Measurements from ENCODE around the gene IL25. TPM values are rescaled to one million over a fixed set of nuclear protein-coding genes. Genes with fewer than 3 reads are reported as not detected.

Gene IL25
- total and polyA plus RNA-seq, 2 experiments from 2014 or later = not detected

- Histone ChIP-seq H3K27me3 (no peaks in the 10 kb centered on the region), H3K79me2 (no peaks in the 10 kb centered on the region), H3K4me1 (ENCODE audit: insufficient read depth) (no peaks in the 10 kb centered on the region), H3K9me2 (replicated peaks; ENCODE audit: insufficient read depth) (no peaks in the 10 kb centered on the region), H3K4me2 (no peak overlapping the region), H3K36me3 (replicated peaks; ENCODE audit: insufficient read depth, low read depth) (no peaks in the 10 kb centered on the region), H4K20me1 (ENCODE audit: insufficient read depth, poor library complexity, severe bottlenecking) (no peaks in the 10 kb centered on the region), H3K9me3 (ENCODE audit: low read depth) (no peaks in the 10 kb centered on the region), H3K27ac (no peak overlapping the region), H2AFZ (no peak overlapping the region), H3K4me3 (no peak overlapping the region)
- 79% methylated on average over 4 of the region's 4 CpGs for WGBS (ENCODE audit: low lambda C conversion rate, missing lambda C conversion rate)
- no peak for DNase-seq (ENCODE audit: low spot score)
- TF ChIP-seq EZH2 (IDR thresholded peaks at IDR 0.05; ENCODE audit: borderline replicate concordance) (no peak), CTCF (IDR thresholded peaks at IDR 0.05; ENCODE audit: poor library complexity) (no peak), EZH2phosphoT487 (IDR thresholded peaks at IDR 0.05; ENCODE audit: low read depth, severe bottlenecking, unreplicated experiment) (no peak)
Measured at GRCh38 chr14:23403908-23404307, 31.3 kb downstream of the IL25 start.

GRCh38 chr14:23404331-23404900 lies 31.8 kb downstream of the IL25 start:
- H4K20me1 ChIP-seq (ENCODE audit: insufficient read depth, poor library complexity, severe bottlenecking) = no peaks in the 10 kb centered on the region
- no peak overlapping the region for H3K4me3 ChIP-seq
- no peak for DNase-seq (ENCODE audit: low spot score)
- WGBS (ENCODE audit: low lambda C conversion rate, missing lambda C conversion rate) = 86% methylated on average over 14 of the region's 14 CpGs
- H3K4me2 ChIP-seq = no peak overlapping the region
- no peak overlapping the region for H2AFZ ChIP-seq
- no peaks in the 10 kb centered on the region for H3K27me3 ChIP-seq
- no peaks in the 10 kb centered on the region for H3K36me3 ChIP-seq (replicated peaks; ENCODE audit: insufficient read depth, low read depth)
- H3K9me2 ChIP-seq (replicated peaks; ENCODE audit: insufficient read depth) = no peaks in the 10 kb centered on the region
- H3K4me1 ChIP-seq (ENCODE audit: insufficient read depth) = no peaks in the 10 kb centered on the region
- H3K79me2 ChIP-seq = no peaks in the 10 kb centered on the region
- no peaks in the 10 kb centered on the region for H3K9me3 ChIP-seq (ENCODE audit: low read depth)
- no peak for TF ChIP-seq EZH2phosphoT487 (IDR thresholded peaks at IDR 0.05; ENCODE audit: low read depth, severe bottlenecking, unreplicated experiment)
- no peak for TF ChIP-seq CTCF (IDR thresholded peaks at IDR 0.05; ENCODE audit: poor library complexity)
- TF ChIP-seq EZH2 (IDR thresholded peaks at IDR 0.05; ENCODE audit: borderline replicate concordance) = no peak
- H3K27ac ChIP-seq = no peak overlapping the region

- TF ChIP-seq EZH2 (IDR thresholded peaks at IDR 0.05; ENCODE audit: borderline replicate concordance) = no peak
- TF ChIP-seq EZH2phosphoT487 (IDR thresholded peaks at IDR 0.05; ENCODE audit: low read depth, severe bottlenecking, unreplicated experiment) = no peak
- TF ChIP-seq CTCF (IDR thresholded peaks at IDR 0.05; ENCODE audit: poor library complexity) = no peak
- H3K4me1 ChIP-seq (ENCODE audit: insufficient read depth) = no peaks in the 10 kb centered on the region
- no peak overlapping the region for H3K4me3 ChIP-seq
- no peaks in the 10 kb centered on the region for H3K79me2 ChIP-seq
- no peaks in the 10 kb centered on the region for H4K20me1 ChIP-seq (ENCODE audit: insufficient read depth, poor library complexity, severe bottlenecking)
- no peak overlapping the region for H3K27ac ChIP-seq
- no peaks in the 10 kb centered on the region for H3K27me3 ChIP-seq
- H2AFZ ChIP-seq = no peak overlapping the region
- WGBS (ENCODE audit: low lambda C conversion rate, missing lambda C conversion rate) = 80% methylated on average over 10 of the region's 10 CpGs
- H3K36me3 ChIP-seq (replicated peaks; ENCODE audit: insufficient read depth, low read depth) = no peaks in the 10 kb centered on the region
- no peaks in the 10 kb centered on the region for H3K9me2 ChIP-seq (replicated peaks; ENCODE audit: insufficient read depth)
- no peak overlapping the region for H3K4me2 ChIP-seq
- no peaks in the 10 kb centered on the region for H3K9me3 ChIP-seq (ENCODE audit: low read depth)
- no peak for DNase-seq (ENCODE audit: low spot score)
Measured at GRCh38 chr14:23405096-23405495, 32.5 kb downstream of the IL25 start.

Measured in hepatocyte (in vitro differentiated cells).